ENCODE results near the gene KCNH1. TPM values are rescaled to one million over a fixed set of nuclear protein-coding genes. Genes with fewer than 3 reads are reported as not detected.

Gene KCNH1
- total and polyA plus RNA-seq, 9 of the 15 experiments (the other 6 are each of a cell fraction or from before 2014, with no cell fraction given): not detected

DNA sequence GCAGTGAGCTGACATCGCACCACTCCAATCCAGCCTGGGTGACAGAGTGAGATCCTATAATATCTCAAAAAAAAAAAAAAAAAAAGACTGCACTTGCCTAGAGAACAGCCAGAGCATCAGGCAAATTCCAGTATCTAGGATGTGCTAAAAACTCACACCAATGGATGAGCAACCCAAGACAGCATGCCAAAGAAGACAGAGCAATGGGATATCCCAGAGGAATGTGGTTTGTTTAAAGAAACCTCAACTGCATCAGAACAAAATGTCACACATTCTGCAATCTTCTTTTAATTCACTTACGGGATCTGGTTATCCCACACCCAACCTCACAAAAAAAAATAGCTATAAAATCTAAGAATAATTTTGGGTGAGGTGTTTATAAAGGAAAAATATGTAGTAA is 7.3 kb downstream of the KCNH1 start:
- no peak overlapping the region for H3K27ac ChIP-seq (ENCODE audit: extremely low read depth, low read depth, low read length)
- H3K79me2 ChIP-seq (ENCODE audit: control insufficient read depth, insufficient read depth, low read length): no peaks in the 10 kb centered on the region
- no TSS peak for BruUV-seq (replicated peaks)
- intact Hi-C loops (cut with micrococcal nuclease) (no loop called here), in situ Hi-C loops (cut with MboI) (loop anchor here (25.0 kb wide), 2 partner anchors 989 to 1264 kb away; no protein-coding TSS in a partner anchor)
- ATAC-seq: no peak
- H3K9ac ChIP-seq (ENCODE audit: insufficient read depth in 1 of 2, low read depth in 2 of 2, low read length in 2 of 2): no peak overlapping the region
- no peaks in the 10 kb centered on the region for H3K4me1 ChIP-seq (replicated peaks in 1 of 2; ENCODE audit: control insufficient read depth in 2 of 2, insufficient read depth in 2 of 2, low read length in 2 of 2)
- TF ChIP-seq ETV5 (CRISPR knock-in tag; IDR thresholded peaks at IDR 0.05; ENCODE audit: low read depth): no peak
- TF ChIP-seq PHB (CRISPR knock-in tag; IDR thresholded peaks at IDR 0.05): no peak
- TF ChIP-seq ZBED1 (IDR thresholded peaks at IDR 0.05): no peak
- no peak for TF ChIP-seq DDX20 (tag; IDR thresholded peaks at IDR 0.05; ENCODE audit: low read depth)
- no peak for TF ChIP-seq ZNF766 (CRISPR knock-in tag; conservative IDR thresholded peaks at IDR 0.05)
- TF ChIP-seq, protein P1, sequence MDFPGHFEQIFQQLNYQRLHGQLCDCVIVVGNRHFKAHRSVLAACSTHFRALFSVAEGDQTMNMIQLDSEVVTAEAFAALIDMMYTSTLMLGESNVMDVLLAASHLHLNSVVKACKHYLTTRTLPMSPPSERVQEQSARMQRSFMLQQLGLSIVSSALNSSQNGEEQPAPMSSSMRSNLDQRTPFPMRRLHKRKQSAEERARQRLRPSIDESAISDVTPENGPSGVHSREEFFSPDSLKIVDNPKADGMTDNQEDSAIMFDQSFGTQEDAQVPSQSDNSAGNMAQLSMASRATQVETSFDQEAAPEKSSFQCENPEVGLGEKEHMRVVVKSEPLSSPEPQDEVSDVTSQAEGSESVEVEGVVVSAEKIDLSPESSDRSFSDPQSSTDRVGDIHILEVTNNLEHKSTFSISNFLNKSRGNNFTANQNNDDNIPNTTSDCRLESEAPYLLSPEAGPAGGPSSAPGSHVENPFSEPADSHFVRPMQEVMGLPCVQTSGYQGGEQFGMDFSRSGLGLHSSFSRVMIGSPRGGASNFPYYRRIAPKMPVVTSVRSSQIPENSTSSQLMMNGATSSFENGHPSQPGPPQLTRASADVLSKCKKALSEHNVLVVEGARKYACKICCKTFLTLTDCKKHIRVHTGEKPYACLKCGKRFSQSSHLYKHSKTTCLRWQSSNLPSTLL (IDR thresholded peaks at IDR 0.05): no peak
- TF ChIP-seq, protein P2, sequence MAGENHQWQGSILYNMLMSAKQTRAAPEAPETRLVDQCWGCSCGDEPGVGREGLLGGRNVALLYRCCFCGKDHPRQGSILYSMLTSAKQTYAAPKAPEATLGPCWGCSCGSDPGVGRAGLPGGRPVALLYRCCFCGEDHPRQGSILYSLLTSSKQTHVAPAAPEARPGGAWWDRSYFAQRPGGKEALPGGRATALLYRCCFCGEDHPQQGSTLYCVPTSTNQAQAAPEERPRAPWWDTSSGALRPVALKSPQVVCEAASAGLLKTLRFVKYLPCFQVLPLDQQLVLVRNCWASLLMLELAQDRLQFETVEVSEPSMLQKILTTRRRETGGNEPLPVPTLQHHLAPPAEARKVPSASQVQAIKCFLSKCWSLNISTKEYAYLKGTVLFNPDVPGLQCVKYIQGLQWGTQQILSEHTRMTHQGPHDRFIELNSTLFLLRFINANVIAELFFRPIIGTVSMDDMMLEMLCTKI (IDR thresholded peaks at IDR 0.05; ENCODE audit: partially characterized antibody): no peak
- H3K36me3 ChIP-seq (ENCODE audit: control insufficient read depth, insufficient read depth, low read length): no peaks in the 10 kb centered on the region
- peaks cover 26 to 28% of the 10 kb centered on the region in 2 experiments for H3K27me3 ChIP-seq (ENCODE audit: control insufficient read depth in 2 of 2, insufficient read depth in 2 of 2, low read length in 2 of 2)
- POLR2A ChIA-PET: interaction anchor here (0.6 kb wide), 1 partner anchor 372 kb away, joined by 4 read pairs; no protein-coding TSS in a partner anchor
- H3K9me3 ChIP-seq (replicated peaks; ENCODE audit: control insufficient read depth, insufficient read depth, low read depth, low read length): no peaks in the 10 kb centered on the region
- no peak for DNase-seq (ENCODE audit: extremely low read depth in 1 of 4, low spot score in 3 of 4)
- 0% methylated on average over 2 of the region's 2 CpGs for WGBS (ENCODE audit: insufficient coverage, low coverage, missing lambda C conversion rate)
- H3K4me3 ChIP-seq: no peak overlapping the region
- CTCF ChIA-PET (ENCODE audit: low intra/inter-chr PET ratio): no interaction called here
- H2AFZ ChIP-seq (ENCODE audit: low read depth, low read length): no peak overlapping the region
- no peaks in the 10 kb centered on the region for H4K20me1 ChIP-seq (replicated peaks; ENCODE audit: control insufficient read depth, insufficient read depth, low read length)
- H3K9me1 ChIP-seq (ENCODE audit: control insufficient read depth, insufficient read depth, low read length): no peaks in the 10 kb centered on the region
- no peak for FAIRE-seq
- no peak overlapping the region for H3K4me2 ChIP-seq (ENCODE audit: insufficient read depth, low read length)
